Measurements from ENCODE around the gene CENPVL1. TPM values are rescaled to one million over a fixed set of nuclear protein-coding genes. Genes with fewer than 3 reads are reported as not detected.
"Not testable (repeated sequence)": the region's sequence is repeated elsewhere in the genome, so short reads cannot be mapped to it uniquely, and the experiment has no call there.

Gene CENPVL1
- 0.28 TPM for polyA plus RNA-seq (ENCODE audit: insufficient read length)
- long read RNA-seq, donor 1, partial matches to known transcripts: 0 of 1 reads
- long read RNA-seq, donor 1, other reads (novel, unspliced or antisense): 0 of 1 reads
- long read RNA-seq, donor 2: 0 reads
- long read RNA-seq, donor 3: 0 reads
- long read RNA-seq, donor 4: 0 reads
- long read RNA-seq, donor 5: 0 reads
- long read RNA-seq, donor 6: 0 reads
- long read RNA-seq, donor 7, partial matches to known transcripts: 0 of 1 reads
- long read RNA-seq, donor 7, other reads (novel, unspliced or antisense): 0 of 1 reads
- long read RNA-seq, donor 8: 0 reads

DNA sequence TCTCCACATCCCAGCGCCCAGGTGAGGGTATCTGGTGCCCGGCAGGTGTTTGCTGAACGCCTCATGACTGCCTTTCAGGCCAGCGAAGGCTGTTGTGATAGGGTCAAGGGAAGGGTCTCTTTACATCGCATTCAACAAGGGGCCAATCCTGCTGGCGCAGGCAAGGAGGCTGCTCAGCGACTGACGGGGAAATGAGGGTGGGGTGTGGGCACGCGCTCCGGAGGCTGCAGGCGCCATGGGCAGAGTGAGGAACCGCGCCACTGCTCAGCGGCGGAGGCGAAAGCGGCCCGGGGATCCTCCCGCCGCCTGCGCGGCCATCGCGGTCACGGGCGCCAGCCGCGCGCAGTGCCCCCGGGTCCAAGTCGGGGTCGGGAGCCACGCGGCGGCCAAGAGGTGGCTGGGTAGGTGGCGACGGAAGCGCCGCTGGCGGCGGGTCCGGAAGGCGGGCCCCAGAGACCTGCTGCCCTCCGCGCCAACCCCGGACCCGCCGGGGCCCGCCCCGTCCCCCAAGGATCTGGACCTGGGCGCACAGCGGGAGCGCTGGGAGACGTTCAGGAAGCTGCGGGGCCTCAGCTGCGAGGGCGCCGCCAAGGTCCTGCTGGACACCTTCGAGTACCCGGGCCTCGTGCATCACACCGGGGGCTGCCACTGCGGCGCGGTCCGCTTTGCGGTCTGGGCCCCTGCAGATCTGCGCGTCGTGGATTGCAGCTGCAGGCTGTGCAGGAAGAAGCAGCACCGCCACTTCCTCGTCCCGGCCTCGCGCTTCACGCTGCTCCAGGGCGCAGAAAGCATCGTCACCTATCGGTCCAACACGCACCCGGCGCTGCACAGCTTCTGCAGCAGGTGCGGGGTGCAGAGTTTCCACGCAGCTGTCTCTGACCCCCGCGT lies at the start of gene CENPVL1:
Gene CENPVL1 (plus strand): TSS at position 236 of the 888 bp plus-strand sequence. CDS start 0 bp downstream, at position 236.
- DNase-seq: not testable (repeated sequence)

DNA sequence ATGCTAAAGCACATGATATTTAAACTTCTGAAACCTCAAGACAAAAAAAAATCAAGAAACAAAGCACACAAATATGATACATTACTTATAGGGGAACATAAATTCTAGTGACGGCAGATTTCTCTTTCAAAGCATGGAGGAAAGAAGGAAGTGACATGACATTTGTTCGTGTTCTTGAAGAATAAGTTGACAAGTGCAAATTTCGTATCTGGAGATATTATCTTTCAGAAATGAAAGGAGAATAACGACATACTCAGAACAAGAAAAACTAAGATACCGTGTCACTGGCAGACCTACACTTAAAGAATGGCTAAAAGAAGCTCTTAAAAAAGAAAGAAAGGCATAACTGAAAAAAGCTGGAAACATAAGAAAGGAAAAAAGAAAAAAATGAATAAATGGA lies 44.3 kb upstream of the CENPVL1 start:
- no peak for DNase-seq

DNA sequence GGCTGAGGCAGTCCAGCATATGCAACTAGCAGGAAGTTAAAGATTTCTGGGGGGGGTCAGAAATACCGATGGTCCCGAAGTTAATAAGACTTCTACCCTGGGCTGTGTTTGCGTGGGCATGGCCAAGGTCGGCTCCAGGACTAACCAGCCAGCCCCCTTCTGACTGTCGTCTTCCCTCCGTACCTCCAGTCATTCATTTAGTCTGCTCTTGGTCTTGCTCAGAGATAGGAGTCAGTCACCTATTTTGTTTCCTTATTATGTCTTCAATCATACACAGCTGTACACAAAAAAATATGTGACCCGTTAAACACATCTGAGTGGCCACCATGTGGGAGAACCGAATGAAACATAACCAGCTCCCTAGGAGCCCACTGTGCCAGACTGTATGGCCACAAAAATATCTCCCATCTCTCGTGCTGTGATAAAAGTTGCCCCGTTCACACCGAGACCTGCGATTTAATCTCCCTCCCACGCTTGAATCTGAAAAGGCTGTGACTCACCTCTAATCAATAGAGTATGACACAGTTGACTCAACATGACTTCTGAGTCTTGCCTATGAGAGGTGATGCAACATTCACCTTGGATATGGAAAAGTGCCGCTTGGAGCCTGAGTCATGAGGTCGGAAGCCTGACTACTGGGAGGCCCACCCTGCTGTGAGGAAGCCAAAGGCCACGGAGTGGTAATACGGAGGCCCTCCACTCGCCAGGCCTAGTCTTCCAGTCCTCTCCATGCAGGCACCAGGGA lies 30.5 kb upstream of the CENPVL1 start:
- DNase-seq: not testable (repeated sequence)

DNA sequence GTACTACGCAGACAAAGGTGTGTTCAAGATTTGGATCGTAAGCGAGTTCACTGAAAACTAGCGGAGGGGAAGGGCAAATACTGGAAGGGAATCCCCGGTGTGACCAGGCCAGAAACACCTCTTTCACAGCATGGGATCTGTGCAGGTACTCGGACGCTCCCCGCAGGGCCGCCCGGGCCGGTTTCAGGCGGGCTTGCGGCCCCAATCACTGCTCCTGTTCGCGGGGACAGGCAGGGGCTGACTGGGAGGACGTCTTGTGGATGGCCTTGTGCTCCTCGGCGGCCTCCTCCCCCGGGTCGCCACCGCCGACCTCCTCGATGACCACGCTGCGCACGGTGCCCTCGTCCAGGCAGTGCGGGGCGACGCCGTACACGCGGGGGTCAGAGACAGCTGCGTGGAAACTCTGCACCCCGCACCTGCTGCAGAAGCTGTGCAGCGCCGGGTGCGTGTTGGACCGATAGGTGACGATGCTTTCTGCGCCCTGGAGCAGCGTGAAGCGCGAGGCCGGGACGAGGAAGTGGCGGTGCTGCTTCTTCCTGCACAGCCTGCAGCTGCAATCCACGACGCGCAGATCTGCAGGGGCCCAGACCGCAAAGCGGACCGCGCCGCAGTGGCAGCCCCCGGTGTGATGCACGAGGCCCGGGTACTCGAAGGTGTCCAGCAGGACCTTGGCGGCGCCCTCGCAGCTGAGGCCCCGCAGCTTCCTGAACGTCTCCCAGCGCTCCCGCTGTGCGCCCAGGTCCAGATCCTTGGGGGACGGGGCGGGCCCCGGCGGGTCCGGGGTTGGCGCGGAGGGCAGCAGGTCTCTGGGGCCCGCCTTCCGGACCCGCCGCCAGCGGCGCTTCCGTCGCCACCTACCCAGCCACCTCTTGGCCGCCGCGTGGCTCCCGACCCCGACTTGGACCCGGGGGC lies 28.2 kb upstream of the CENPVL1 start:
- not testable (repeated sequence) for DNase-seq

DNA sequence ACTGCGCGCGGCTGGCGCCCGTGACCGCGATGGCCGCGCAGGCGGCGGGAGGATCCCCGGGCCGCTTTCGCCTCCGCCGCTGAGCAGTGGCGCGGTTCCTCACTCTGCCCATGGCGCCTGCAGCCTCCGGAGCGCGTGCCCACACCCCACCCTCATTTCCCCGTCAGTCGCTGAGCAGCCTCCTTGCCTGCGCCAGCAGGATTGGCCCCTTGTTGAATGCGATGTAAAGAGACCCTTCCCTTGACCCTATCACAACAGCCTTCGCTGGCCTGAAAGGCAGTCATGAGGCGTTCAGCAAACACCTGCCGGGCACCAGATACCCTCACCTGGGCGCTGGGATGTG lies 27.6 kb upstream of the CENPVL1 start, which contains the start of gene CENPVL2:
Gene CENPVL2 (minus strand): TSS at position 112 of the 343 bp plus-strand sequence. CDS start 0 bp downstream, at position 112.
- DNase-seq: not testable (repeated sequence)

DNA sequence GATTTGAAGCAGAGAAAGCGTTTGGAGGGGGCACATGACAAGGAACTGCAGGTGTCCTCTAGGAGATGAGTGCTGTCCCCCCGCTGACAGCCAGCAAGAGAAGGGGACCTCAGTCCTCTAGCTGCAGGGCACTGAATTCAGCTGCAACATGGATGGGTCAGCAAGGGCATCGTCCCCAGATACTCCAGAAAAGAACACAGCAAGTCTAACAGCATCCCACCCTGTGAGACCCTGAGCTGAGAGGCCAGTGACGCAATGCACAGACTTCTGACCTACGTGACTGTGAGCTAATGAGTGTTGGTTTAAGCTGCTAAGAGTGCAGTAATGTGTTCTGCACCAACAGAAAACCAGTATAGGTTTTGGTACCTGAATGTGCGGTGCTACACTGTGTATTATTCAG lies 16.1 kb upstream of the CENPVL1 start:
- DNase-seq: no peak

DNA sequence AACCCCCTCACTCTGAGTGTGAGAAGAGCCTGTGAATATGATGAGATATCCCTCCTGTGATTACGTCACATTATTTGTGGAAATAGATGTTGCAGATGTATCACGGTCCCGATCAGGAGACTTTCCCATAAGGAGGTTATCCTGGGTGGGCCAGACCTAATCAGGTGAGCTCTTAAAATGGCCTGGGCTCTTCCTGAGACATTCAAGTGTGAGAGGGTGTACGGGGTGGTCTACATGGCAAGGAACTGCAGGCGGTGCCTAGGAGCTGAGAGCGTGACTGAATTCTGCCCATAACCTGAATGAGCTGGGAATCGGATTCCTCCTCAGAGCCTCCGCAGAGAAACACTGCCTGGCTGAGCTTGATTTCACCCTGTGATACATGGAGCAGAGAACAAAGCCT lies 12.9 kb upstream of the CENPVL1 start:
- DNase-seq: no peak

DNA sequence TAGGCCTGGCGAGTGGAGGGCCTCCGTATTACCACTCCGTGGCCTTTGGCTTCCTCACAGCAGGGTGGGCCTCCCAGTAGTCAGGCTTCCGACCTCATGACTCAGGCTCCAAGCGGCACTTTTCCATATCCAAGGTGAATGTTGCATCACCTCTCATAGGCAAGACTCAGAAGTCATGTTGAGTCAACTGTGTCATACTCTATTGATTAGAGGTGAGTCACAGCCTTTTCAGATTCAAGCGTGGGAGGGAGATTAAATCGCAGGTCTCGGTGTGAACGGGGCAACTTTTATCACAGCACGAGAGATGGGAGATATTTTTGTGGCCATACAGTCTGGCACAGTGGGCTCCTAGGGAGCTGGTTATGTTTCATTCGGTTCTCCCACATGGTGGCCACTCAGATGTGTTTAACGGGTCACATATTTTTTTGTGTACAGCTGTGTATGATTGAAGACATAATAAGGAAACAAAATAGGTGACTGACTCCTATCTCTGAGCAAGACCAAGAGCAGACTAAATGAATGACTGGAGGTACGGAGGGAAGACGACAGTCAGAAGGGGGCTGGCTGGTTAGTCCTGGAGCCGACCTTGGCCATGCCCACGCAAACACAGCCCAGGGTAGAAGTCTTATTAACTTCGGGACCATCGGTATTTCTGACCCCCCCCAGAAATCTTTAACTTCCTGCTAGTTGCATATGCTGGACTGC lies 2.8 kb downstream of the CENPVL1 start:
- DNase-seq: not testable (repeated sequence)

DNA sequence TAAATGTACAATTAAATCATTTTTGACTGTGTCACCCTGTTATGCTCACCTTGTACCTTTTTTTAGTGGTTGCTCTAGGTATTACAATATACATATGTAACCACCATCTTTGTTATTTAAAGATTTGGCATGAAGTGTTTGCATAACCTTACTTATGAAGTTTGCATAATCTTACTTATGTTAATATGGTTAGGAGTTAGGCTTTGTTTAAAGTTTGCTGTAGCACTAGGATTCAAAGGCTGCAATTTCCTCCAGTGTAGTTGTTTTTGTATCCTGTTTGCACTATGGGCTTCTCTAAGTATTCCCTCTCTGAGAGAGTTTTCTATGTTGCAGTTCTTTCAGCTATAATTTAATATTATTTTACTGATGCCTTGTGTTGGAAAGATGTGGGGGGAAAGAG lies 17.9 kb downstream of the CENPVL1 start:
- no peak for DNase-seq

DNA sequence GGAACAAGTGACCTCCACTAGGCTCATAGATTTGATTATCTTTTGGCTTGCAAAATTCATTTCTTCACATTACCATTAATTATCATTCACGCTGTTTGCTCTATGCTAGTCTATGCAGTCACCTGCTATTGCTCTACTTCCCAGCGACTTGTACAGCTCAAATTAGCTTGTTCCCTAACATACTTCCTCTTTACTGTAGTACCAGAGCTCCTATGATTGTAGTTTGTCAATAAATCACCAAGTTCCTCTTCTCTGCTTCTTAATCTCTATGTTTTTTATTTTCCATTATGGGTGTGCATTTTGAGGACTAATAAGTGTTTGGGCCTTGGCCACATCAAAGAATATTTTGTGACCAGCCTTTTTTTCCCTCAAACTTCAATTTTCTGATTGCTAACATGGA lies 26.8 kb downstream of the CENPVL1 start:
- DNase-seq: no peak

DNA sequence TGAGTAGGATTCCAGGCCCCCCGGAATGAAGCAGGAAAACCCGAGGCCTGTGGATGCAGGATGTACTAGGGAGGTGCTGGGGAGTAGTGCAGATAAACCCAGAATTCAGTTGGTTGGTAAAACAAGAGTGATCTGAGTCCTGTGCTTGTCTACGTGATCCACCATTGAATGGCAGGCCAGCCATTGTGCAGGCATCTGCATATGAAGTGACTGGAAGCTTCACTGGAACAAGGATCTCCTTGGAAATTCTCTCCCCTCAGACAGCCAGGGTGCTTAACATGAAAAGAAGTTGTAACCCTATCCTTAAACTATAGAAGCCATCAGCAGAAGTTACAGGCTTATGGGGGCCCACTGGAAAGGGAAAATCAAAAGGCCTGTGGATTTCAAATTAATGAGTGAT lies 32.3 kb downstream of the CENPVL1 start:
- no peak for DNase-seq

DNA sequence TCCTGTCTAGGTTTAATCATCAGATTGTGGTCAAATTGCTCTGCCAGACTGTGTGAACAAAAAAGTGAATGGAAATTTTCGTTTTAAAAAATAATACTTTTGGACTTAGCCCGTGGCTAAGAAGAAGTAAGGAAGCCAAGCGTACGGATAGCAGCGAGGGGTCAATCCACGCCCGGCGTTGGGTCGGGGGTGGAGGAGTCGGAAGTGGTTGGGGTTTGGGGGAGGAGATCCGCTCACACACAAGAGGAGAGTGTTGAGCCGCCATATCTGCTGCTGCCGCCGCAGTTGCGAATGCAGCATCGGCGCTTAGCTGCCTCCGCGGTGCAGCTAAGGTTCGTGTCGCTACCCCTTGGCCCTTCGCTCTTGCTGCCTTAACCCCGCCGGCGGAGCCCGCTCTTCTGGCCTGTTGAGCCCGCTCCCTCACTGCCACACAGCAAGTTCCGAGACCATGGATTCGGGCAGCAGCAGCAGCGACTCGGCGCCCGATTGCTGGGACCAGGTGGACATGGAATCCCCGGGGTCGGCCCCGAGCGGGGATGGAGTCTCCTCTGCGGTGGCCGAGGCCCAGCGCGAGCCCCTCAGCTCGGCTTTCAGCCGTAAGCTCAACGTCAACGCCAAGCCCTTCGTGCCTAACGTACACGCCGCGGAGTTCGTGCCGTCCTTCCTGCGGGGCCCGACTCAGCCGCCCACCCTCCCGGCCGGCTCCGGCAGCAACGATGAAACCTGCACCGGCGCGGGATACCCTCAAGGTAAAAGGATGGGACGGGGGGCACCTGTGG lies 33.1 kb downstream of the CENPVL1 start, which contains the start of gene GSPT2:
Gene GSPT2 (plus strand): TSS at position 264 of the 779 bp plus-strand sequence. CDS start 185 bp downstream, at position 449.
- DNase-seq: peak; percentile 64

DNA sequence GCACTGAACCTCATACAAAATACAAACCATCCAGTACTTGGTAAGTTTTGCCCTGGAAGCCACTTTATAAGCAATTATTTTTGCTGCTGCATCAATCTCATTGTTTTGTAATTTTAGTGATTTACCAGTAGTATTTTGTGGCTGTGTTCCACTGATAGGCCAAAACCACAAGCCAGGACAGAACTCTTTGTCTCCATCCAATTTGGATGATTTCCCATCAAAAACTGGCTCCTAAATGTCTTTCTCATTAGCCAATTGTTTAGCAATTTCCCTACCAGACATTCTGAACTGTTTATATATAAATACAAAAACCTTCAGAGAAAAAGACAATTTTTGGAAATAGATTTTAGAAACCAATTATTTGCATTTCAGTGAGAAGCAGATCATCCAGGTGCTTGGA lies 37.4 kb downstream of the CENPVL1 start:
- no peak for DNase-seq

DNA sequence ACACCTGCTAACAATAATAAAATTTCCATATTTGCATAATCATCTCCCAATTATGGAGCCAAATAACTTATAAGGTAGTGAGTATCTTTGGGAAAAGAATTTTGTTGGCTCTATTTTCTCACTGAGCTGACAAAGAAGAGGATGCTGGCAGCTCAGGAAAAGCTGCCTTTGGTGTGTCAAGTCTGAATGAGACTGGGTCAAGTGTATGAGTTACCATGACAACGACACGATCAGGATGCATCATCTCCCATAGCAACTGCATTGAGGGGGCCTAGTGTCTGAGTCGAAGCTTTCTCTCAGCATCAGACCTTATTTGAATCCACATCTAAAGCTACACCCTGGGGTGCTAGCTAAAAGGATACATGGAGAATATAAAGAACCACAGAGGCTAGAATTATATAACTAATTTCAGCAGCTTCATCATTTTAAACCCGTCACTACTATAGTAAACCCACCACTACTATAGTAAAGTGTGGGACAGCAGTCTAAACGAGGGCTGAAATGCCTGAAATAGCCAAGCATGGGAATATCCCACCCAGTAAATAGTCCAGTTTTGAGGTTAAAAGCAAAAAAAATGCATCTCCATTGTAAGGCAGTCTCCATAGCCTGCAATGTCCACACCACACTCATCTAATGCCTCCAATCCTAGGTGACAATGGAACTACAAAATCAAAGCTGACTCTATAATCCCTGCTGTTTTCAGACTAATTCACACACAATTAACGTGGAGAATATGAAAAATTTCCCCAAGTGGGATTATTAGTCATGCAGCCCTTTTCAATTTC lies 48.9 kb downstream of the CENPVL1 start:
- DNase-seq: no peak

DNA sequence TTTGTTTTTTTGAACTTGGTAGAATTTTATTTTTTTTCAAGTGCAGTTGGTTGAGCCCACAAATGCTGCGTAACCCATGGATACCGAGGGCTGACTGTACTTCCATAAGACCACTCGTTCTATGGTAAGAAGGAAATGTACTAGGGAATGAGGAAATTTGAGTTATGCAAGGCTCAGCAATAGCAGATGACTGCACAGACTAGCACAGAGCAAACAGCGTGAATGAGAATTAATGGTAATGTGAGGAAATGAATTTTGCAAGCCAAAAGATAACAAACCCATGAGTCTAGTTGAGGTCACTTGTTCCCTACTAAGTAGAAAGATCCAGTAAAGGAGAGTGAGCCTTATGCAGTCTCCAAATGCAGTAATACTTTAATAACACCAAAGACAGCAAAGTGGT lies 50.3 kb downstream of the CENPVL1 start:
- no peak for DNase-seq

Measured in left kidney (tissue), 8 donors.